ENCODE measurements around the gene HPD. TPM values are rescaled to one million over a fixed set of nuclear protein-coding genes. Genes with fewer than 3 reads are reported as not detected.

Gene HPD
- total RNA-seq, 1 experiment from 2014 or later, result 0.39 TPM

- TF ChIP-seq ZNF281 (CRISPR knock-in tag; IDR thresholded peaks at IDR 0.05) (no peak), E2F5 (CRISPR knock-in tag; IDR thresholded peaks at IDR 0.05) (no peak), FOXK1 (CRISPR knock-in tag; IDR thresholded peaks at IDR 0.05) (no peak)
Observed at GRCh38 chr12:121825041-121825523, 33.6 kb downstream of the HPD start (continued).

GRCh38 chr12:121823727-121824115, 34.9 kb downstream of the HPD start:
- Mint-ChIP-seq H3K9me3 (no peaks in the 10 kb centered on the region), H3K36me3 (peaks cover 19% of the 10 kb centered on the region), H3K27me3 (ENCODE audit: low read depth) (no peaks in the 10 kb centered on the region), H3K4me1 (no peaks in the 10 kb centered on the region), H3K27ac (no peak overlapping the region), H3K4me3 (no peak overlapping the region)
- ATAC-seq (no peak), DNase-seq (ENCODE audit: low spot score) (no peak)
- no peak for TF ChIP-seq FOXP4 (CRISPR knock-in tag; IDR thresholded peaks at IDR 0.05)
- TF ChIP-seq, protein P1, sequence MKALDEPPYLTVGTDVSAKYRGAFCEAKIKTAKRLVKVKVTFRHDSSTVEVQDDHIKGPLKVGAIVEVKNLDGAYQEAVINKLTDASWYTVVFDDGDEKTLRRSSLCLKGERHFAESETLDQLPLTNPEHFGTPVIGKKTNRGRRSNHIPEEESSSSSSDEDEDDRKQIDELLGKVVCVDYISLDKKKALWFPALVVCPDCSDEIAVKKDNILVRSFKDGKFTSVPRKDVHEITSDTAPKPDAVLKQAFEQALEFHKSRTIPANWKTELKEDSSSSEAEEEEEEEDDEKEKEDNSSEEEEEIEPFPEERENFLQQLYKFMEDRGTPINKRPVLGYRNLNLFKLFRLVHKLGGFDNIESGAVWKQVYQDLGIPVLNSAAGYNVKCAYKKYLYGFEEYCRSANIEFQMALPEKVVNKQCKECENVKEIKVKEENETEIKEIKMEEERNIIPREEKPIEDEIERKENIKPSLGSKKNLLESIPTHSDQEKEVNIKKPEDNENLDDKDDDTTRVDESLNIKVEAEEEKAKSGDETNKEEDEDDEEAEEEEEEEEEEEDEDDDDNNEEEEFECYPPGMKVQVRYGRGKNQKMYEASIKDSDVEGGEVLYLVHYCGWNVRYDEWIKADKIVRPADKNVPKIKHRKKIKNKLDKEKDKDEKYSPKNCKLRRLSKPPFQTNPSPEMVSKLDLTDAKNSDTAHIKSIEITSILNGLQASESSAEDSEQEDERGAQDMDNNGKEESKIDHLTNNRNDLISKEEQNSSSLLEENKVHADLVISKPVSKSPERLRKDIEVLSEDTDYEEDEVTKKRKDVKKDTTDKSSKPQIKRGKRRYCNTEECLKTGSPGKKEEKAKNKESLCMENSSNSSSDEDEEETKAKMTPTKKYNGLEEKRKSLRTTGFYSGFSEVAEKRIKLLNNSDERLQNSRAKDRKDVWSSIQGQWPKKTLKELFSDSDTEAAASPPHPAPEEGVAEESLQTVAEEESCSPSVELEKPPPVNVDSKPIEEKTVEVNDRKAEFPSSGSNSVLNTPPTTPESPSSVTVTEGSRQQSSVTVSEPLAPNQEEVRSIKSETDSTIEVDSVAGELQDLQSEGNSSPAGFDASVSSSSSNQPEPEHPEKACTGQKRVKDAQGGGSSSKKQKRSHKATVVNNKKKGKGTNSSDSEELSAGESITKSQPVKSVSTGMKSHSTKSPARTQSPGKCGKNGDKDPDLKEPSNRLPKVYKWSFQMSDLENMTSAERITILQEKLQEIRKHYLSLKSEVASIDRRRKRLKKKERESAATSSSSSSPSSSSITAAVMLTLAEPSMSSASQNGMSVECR (CRISPR knock-in tag; IDR thresholded peaks at IDR 0.05; ENCODE audit: borderline replicate concordance), result no peak
- no peak for TF ChIP-seq GABPB1 (CRISPR knock-in tag; IDR thresholded peaks at IDR 0.05)
- TF ChIP-seq, protein P2, sequence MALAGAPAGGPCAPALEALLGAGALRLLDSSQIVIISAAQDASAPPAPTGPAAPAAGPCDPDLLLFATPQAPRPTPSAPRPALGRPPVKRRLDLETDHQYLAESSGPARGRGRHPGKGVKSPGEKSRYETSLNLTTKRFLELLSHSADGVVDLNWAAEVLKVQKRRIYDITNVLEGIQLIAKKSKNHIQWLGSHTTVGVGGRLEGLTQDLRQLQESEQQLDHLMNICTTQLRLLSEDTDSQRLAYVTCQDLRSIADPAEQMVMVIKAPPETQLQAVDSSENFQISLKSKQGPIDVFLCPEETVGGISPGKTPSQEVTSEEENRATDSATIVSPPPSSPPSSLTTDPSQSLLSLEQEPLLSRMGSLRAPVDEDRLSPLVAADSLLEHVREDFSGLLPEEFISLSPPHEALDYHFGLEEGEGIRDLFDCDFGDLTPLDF (CRISPR knock-in tag; IDR thresholded peaks at IDR 0.05), result no peak
- no peak for TF ChIP-seq RORB (CRISPR knock-in tag; IDR thresholded peaks at IDR 0.05)
- TF ChIP-seq CBFB (CRISPR knock-in tag; IDR thresholded peaks at IDR 0.05; ENCODE audit: low read depth), result no peak
- no peak for TF ChIP-seq ZBTB21 (CRISPR knock-in tag; IDR thresholded peaks at IDR 0.05; ENCODE audit: borderline replicate concordance)
- no peak for TF ChIP-seq FOXK1 (CRISPR knock-in tag; IDR thresholded peaks at IDR 0.05)
- TF ChIP-seq, protein P3, sequence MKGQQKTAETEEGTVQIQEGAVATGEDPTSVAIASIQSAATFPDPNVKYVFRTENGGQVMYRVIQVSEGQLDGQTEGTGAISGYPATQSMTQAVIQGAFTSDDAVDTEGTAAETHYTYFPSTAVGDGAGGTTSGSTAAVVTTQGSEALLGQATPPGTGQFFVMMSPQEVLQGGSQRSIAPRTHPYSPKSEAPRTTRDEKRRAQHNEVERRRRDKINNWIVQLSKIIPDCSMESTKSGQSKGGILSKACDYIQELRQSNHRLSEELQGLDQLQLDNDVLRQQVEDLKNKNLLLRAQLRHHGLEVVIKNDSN (CRISPR knock-in tag; IDR thresholded peaks at IDR 0.05), result no peak
- no peak for TF ChIP-seq HMGXB4 (CRISPR knock-in tag; IDR thresholded peaks at IDR 0.05)
- TF ChIP-seq TEAD4 (CRISPR knock-in tag; IDR thresholded peaks at IDR 0.05), result no peak
- CTCF ChIA-PET, result interaction anchor here (0.6 to 2.3 kb wide), 3 partner anchors 12 to 70 kb away, joined by 3 to 14 read pairs (median 3); no protein-coding TSS in a partner anchor
- POLR2A ChIA-PET, result interaction anchor here (1.3 kb wide), 1 partner anchor 12 kb away, joined by 4 read pairs; no protein-coding TSS in a partner anchor
